GM23338 (cell line): ENCODE measurements around the gene EID2. TPM values are rescaled to one million over a fixed set of nuclear protein-coding genes. Genes with fewer than 3 reads are reported as not detected.

Experiments used
- ATAC-seq: fragments of 200-7000 bp; cut with Tn5 transposase; 3 replicates; pipeline ENCODE4 v1.9.1; 2020
- DNase-seq: peaks from one replicate; pipeline ENCODE4 v3.0.0-alpha.2; 2015; ENCODE audit warnings: low spot score
- H2AFZ ChIP-seq: fragments of 200-600 bp; sonication (generic); 2 replicates; pipeline ENCODE4 v1.8.0; 2016; ENCODE audit warnings: antibody characterized with exemption, mild to moderate bottlenecking, moderate library complexity
- H3F3A ChIP-seq: fragments of 200-600 bp; sonication (generic); replicated peaks from 2 replicates; pipeline ENCODE4 v1.8.0; 2017; ENCODE audit warnings: antibody characterized with exemption, mixed run types, low read depth
- H3K27ac ChIP-seq: fragments of 200-600 bp; sonication (generic); 2 replicates; pipeline ENCODE4 v1.6.1; 2016; ENCODE audit warnings: low read depth
- H3K27me3 ChIP-seq: fragments of 200-600 bp; sonication (generic); 2 replicates; pipeline ENCODE4 v1.8.0; 2016; ENCODE audit warnings: mild to moderate bottlenecking, mixed run types, moderate library complexity; ENCODE audit not compliant: insufficient read depth
- H3K36me3 ChIP-seq: fragments of 200-600 bp; sonication (generic); 2 replicates; pipeline ENCODE4 v1.8.0; 2016; ENCODE audit warnings: mild to moderate bottlenecking; ENCODE audit not compliant: insufficient read depth
- H3K4me1 ChIP-seq: fragments of 200-600 bp; sonication (generic); 2 replicates; pipeline ENCODE4 v1.8.0; 2016; ENCODE audit warnings: mild to moderate bottlenecking, moderate library complexity; ENCODE audit not compliant: insufficient read depth
- H3K4me2 ChIP-seq: fragments of 200-600 bp; sonication (generic); 2 replicates; pipeline ENCODE4 v1.7.1; 2017; ENCODE audit warnings: mixed run types
- H3K4me3 ChIP-seq: fragments of 200-600 bp; sonication (generic); 2 replicates; pipeline ENCODE4 v1.6.1; 2016; ENCODE audit warnings: mixed run types
- H3K79me2 ChIP-seq: fragments of 200-600 bp; sonication (generic); replicated peaks from 2 replicates; pipeline ENCODE4 v1.8.0; 2017; ENCODE audit warnings: mild to moderate bottlenecking; ENCODE audit not compliant: insufficient read depth
- H3K9me2 ChIP-seq: fragments of 200-600 bp; sonication (generic); 2 replicates; pipeline ENCODE4 v1.8.0; 2017; ENCODE audit not compliant: insufficient read depth
- H4K20me1 ChIP-seq: fragments of 200-600 bp; sonication (generic); replicated peaks from 2 replicates; pipeline ENCODE4 v1.8.0; 2017; ENCODE audit warnings: mild to moderate bottlenecking; ENCODE audit not compliant: insufficient read depth
- H3K27ac Mint-ChIP-seq: 2 replicates; pipeline ENCODE4 v1.8.0; 2020; ENCODE audit warnings: inconsistent platforms, mild to moderate bottlenecking, moderate library complexity, mixed read lengths
- H3K27me3 Mint-ChIP-seq: 3 replicates; pipeline ENCODE4 v1.8.0; 2022; ENCODE audit warnings: low read depth, mild to moderate bottlenecking, moderate library complexity, mixed read lengths, inconsistent platforms; ENCODE audit not compliant: insufficient read depth, poor library complexity
- H3K36me3 Mint-ChIP-seq: 3 replicates; pipeline ENCODE4 v1.8.0; 2021; ENCODE audit warnings: low read depth, mild to moderate bottlenecking, inconsistent platforms, moderate library complexity, mixed read lengths
- H3K4me1 Mint-ChIP-seq: 3 replicates; pipeline ENCODE4 v1.8.0; 2020; ENCODE audit warnings: mild to moderate bottlenecking, inconsistent platforms, mixed read lengths
- H3K4me3 Mint-ChIP-seq: 3 replicates; pipeline ENCODE4 v1.8.0; 2021; ENCODE audit warnings: moderate library complexity, mild to moderate bottlenecking, inconsistent platforms, mixed read lengths
- H3K9me3 Mint-ChIP-seq: 3 replicates; pipeline ENCODE4 v1.8.0; 2020; ENCODE audit warnings: moderate library complexity, mild to moderate bottlenecking, inconsistent platforms, mixed read lengths
- CREB1 ChIP-seq: fragments of 250-450 bp; sonication (Bioruptor Pico); IDR thresholded peaks from 2 replicates; pipeline ENCODE4 v1.5.0; 2020; ENCODE audit warnings: low read depth, mild to moderate bottlenecking, moderate library complexity
- ETS1 ChIP-seq: IDR thresholded peaks from 2 replicates; pipeline ENCODE4 v1.6.1; 2016; ENCODE audit warnings: antibody characterized with exemption
- EZH2 ChIP-seq: fragments of 200-600 bp; sonication (generic); IDR thresholded peaks from one replicate; pipeline ENCODE4 v1.8.0; 2017; ENCODE audit warnings: antibody characterized with exemption, mild to moderate bottlenecking, low read depth; ENCODE audit not compliant: unreplicated experiment
- EZH2phosphoT487 ChIP-seq: fragments of 200-600 bp; sonication (generic); IDR thresholded peaks from one replicate; pipeline ENCODE4 v1.8.1; 2018; ENCODE audit warnings: antibody characterized with exemption; ENCODE audit not compliant: unreplicated experiment
- JUNB ChIP-seq: IDR thresholded peaks from one replicate; pipeline ENCODE4 v1.6.1; 2016; ENCODE audit warnings: antibody characterized with exemption; ENCODE audit not compliant: unreplicated experiment
- NANOG ChIP-seq: IDR thresholded peaks from 2 replicates; pipeline ENCODE4 v1.6.1; 2016; ENCODE audit warnings: antibody characterized with exemption, borderline replicate concordance
- POLR2AphosphoS5 ChIP-seq: IDR thresholded peaks from 2 replicates; pipeline ENCODE4 v1.6.1; 2016; ENCODE audit warnings: antibody characterized with exemption, low read depth
- STAT1 ChIP-seq: IDR thresholded peaks from one replicate; pipeline ENCODE4 v1.6.1; 2016; ENCODE audit warnings: antibody characterized with exemption; ENCODE audit not compliant: unreplicated experiment
- ZNF114 ChIP-seq: fragments of 250-450 bp; sonication (Bioruptor Pico); IDR thresholded peaks from 2 replicates; pipeline ENCODE4 v1.5.0; 2020; ENCODE audit warnings: mild to moderate bottlenecking, moderate library complexity
- ZNF331 ChIP-seq: fragments of 250-450 bp; sonication (Bioruptor Pico); IDR thresholded peaks from 2 replicates; pipeline ENCODE4 v1.5.0; 2020; ENCODE audit warnings: low read depth, mild to moderate bottlenecking, moderate library complexity
- ZNF462 ChIP-seq: fragments of 250-450 bp; sonication (Bioruptor Pico); IDR thresholded peaks from 2 replicates; pipeline ENCODE4 v1.5.0; 2020; ENCODE audit warnings: mild to moderate bottlenecking, moderate library complexity
- polyA plus RNA-seq: library from polyadenylated mRNA; unstranded; fragments of >200 nt; fragmentation: Nextera tagmentation; extraction: Ambion mirVana; gene quantifications from 2 replicates; pipeline ENCODE4 v1.2.1, GENCODE V29; 2016
- total RNA-seq: library from RNA; depleted of rRNA; stranded (reverse); fragments of >200 nt; shearing (Covaris generic); gene quantifications from 2 replicates; pipeline ENCODE4 v1.2.3, GENCODE V29; 2014
- TF ChIP-seq, protein P1 (sequence below): IDR thresholded peaks from one replicate; pipeline ENCODE4 v1.6.1; 2018; ENCODE audit warnings: antibody characterized with exemption; ENCODE audit not compliant: unreplicated experiment
- TF ChIP-seq, protein P2 (sequence below), 2 experiments: fragments of 200-600 bp in 1 of 2; sonication (generic) in 1 of 2; conservative IDR thresholded peaks; 2 replicates each; pipeline versions ENCODE4 v1.5.1 to v1.6.1; 2016 to 2017; ENCODE audit warnings: antibody characterized with exemption in 2 of 2, low read depth in 2 of 2, mild to moderate bottlenecking in 2 of 2, moderate library complexity in 1 of 2

Gene EID2
- total and polyA plus RNA-seq, 2 experiments from 2014 or later: 24.4 to 25.2 TPM

DNA sequence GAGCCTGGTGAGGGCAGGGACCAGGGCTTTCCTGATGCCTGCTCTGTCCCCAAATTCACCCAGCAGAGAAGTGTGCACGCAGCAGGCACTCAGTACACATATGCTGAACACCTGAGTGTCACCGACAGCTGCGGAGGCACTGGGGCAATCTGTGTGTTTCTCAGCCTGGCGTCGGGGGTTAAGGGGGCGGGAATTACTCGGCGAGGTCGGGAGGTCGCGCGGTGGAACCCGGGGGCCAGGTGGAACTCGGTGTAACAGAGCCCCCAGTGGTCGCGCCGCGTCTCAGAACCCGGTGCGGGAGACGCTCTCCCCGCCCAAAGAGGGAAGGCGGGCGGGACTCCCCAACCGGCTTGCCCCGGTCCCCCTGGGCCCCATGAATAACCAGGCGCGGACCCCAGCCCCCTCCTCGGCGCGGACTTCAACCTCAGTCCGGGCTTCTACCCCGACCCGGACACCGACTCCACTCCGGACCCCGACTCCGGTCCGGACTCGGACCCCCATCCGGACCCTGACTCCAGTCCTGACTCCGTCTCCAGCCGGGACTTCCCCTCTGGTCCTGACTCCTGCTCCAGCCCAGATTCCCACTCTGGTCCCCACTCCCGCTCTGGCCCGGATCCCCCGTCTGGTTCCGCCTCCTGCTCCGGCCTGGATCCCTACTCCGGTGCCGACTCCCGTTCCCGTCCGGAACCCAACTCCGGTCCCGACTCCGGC is 25.0 kb downstream of the EID2 start, which contains the start of gene SELENOV:
Gene SELENOV, plus strand, starts transcription at position 300 of the 711 bp plus-strand sequence. Its CDS starts 74 bp downstream, at position 374.
- peaks cover 15% of the 10 kb centered on the region; the same call in 1 of the 2 replicates for H3K4me1 ChIP-seq
- peaks cover 25% of the 10 kb centered on the region for H3K4me1 Mint-ChIP-seq
- peaks cover 19% of the 10 kb centered on the region for H3K27me3 ChIP-seq
- peak within 1 kb of the TSS; percentile 94 for H3K4me2 ChIP-seq
- ATAC-seq (peak; percentile 77), DNase-seq (peak; percentile 94)
- no peaks in the 10 kb centered on the region for H3K9me2 ChIP-seq
- peaks cover 16% of the 10 kb centered on the region for H3K79me2 ChIP-seq
- H3K36me3 ChIP-seq: no peaks in the 10 kb centered on the region
- H3K27ac Mint-ChIP-seq: peak within 1 kb of the TSS; percentile 70; the same call in 1 of the 2 replicates
- peak within 1 kb of the TSS; percentile 97 for H2AFZ ChIP-seq
- 0 out of 2 replicates have a peak, but pooled peaks cover 4% of the 10 kb centered on the region for H4K20me1 ChIP-seq
- H3K36me3 Mint-ChIP-seq: peaks cover 19% of the 10 kb centered on the region
- no peak for TF ChIP-seq EZH2phosphoT487
- TF ChIP-seq NANOG: no peak
- no peak for TF ChIP-seq EZH2
- no peak; the same call in 1 of the 2 replicates for TF ChIP-seq ETS1
- TF ChIP-seq, protein P1, sequence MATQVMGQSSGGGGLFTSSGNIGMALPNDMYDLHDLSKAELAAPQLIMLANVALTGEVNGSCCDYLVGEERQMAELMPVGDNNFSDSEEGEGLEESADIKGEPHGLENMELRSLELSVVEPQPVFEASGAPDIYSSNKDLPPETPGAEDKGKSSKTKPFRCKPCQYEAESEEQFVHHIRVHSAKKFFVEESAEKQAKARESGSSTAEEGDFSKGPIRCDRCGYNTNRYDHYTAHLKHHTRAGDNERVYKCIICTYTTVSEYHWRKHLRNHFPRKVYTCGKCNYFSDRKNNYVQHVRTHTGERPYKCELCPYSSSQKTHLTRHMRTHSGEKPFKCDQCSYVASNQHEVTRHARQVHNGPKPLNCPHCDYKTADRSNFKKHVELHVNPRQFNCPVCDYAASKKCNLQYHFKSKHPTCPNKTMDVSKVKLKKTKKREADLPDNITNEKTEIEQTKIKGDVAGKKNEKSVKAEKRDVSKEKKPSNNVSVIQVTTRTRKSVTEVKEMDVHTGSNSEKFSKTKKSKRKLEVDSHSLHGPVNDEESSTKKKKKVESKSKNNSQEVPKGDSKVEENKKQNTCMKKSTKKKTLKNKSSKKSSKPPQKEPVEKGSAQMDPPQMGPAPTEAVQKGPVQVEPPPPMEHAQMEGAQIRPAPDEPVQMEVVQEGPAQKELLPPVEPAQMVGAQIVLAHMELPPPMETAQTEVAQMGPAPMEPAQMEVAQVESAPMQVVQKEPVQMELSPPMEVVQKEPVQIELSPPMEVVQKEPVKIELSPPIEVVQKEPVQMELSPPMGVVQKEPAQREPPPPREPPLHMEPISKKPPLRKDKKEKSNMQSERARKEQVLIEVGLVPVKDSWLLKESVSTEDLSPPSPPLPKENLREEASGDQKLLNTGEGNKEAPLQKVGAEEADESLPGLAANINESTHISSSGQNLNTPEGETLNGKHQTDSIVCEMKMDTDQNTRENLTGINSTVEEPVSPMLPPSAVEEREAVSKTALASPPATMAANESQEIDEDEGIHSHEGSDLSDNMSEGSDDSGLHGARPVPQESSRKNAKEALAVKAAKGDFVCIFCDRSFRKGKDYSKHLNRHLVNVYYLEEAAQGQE: no peak
- TF ChIP-seq ZNF462 (CRISPR knock-in tag): no peak
- TF ChIP-seq STAT1: no peak
- no peak for TF ChIP-seq JUNB
- TF ChIP-seq CREB1 (CRISPR knock-in tag): 0 out of 2 replicates have a peak, but pooled peaks have one; percentile 2
- TF ChIP-seq, protein P2, sequence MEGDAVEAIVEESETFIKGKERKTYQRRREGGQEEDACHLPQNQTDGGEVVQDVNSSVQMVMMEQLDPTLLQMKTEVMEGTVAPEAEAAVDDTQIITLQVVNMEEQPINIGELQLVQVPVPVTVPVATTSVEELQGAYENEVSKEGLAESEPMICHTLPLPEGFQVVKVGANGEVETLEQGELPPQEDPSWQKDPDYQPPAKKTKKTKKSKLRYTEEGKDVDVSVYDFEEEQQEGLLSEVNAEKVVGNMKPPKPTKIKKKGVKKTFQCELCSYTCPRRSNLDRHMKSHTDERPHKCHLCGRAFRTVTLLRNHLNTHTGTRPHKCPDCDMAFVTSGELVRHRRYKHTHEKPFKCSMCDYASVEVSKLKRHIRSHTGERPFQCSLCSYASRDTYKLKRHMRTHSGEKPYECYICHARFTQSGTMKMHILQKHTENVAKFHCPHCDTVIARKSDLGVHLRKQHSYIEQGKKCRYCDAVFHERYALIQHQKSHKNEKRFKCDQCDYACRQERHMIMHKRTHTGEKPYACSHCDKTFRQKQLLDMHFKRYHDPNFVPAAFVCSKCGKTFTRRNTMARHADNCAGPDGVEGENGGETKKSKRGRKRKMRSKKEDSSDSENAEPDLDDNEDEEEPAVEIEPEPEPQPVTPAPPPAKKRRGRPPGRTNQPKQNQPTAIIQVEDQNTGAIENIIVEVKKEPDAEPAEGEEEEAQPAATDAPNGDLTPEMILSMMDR (conservative IDR thresholded peaks at IDR 0.05; ENCODE audit: low read depth in 2 of 2): peak; percentile 34 to 53
- TF ChIP-seq POLR2AphosphoS5: peak; percentile 47
- no peak for TF ChIP-seq ZNF331 (CRISPR knock-in tag)
- no peak for TF ChIP-seq ZNF114
- H3K9me3 Mint-ChIP-seq: peaks cover 9% of the 10 kb centered on the region; the same call in 2 of the 3 replicates
- peak within 1 kb of the TSS; percentile 92 for H3K27ac ChIP-seq
- peak within 1 kb of the TSS; percentile 99 for H3K4me3 ChIP-seq
- H3K4me3 Mint-ChIP-seq: peak within 1 kb of the TSS; percentile 88
- 0 out of 2 replicates have a peak, but pooled peaks cover 11% of the 10 kb centered on the region for H3F3A ChIP-seq
- H3K27me3 Mint-ChIP-seq: peaks cover 31% of the 10 kb centered on the region
